ENCODE measurements around the gene SORBS1.

- TF ChIP-seq CTCF (IDR thresholded peaks at IDR 0.05; ENCODE audit: insufficient read depth, low read length, poor library complexity, severe bottlenecking) (no peak), EZH2phosphoT487 (conservative IDR thresholded peaks at IDR 0.05; ENCODE audit: low read length) (no peak)
Observed at GRCh38 chr10:95305606-95306317, 255.4 kb downstream of the SORBS1 start.

Measured in SU-DHL-6 (cell line).